COLO668 (cell line): ENCODE data around the gene ASPRV1.
"Not testable (repeated sequence)": the region's sequence is repeated elsewhere in the genome, so short reads cannot be mapped to it uniquely, and the experiment has no call there.

Source experiments
- DNase-seq: peaks from one replicate; lab custom pipeline; 2025; ENCODE audit not compliant: unreplicated experiment; lab: John Stamatoyannopoulos, UW

The ASPRV1 gene

DNA sequence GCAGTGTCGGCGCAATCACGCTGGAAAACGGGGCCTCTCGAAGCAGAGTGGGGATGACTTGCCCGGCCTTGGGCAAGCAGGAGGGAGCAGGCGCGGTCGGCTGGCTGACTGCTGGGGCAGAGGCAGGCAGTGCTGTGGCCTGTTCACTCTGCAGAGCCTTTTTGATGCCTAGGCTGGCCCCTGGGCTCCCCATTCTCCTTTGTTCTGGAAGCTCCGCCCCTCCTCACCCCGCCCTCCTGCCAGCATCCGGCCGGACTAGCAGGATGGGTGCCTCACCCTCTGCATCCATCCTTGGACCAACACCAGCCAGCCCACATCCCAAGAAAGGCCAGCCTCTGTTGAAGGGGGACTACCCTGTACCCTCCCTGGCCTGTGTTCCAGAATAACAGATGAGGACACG, at the start of gene ASPRV1:
TSS of gene ASPRV1 (minus strand) at position 136 of the 400 bp plus-strand sequence. CDS start 195 bp downstream, outside the sequence.
- no peak for DNase-seq

DNA sequence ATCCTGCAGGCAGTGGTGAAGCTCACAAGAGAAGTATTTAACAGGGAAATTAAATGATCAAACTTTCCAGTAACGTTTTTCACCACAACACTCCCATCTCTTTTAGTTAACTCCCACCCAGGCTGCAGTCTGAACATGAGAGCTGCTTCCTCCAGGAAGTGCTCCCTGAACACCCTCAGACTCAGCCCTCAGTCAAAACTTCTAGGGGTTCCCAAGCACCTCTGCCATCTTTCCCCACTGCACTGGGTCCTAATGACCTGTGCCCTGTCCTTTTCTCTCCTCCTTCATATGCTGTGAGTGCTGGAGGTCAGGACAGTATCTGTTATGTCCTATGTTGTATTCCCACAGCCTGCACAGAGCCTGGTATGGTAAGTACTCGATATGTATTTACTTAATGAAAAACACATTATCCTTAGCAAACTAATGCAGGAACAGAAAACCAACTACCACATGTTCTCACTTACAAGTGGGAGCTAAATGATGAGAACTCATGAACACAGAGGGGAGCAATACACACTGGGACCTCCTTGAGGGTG, 49.2 kb upstream of the ASPRV1 start:
- DNase-seq = no peak

DNA sequence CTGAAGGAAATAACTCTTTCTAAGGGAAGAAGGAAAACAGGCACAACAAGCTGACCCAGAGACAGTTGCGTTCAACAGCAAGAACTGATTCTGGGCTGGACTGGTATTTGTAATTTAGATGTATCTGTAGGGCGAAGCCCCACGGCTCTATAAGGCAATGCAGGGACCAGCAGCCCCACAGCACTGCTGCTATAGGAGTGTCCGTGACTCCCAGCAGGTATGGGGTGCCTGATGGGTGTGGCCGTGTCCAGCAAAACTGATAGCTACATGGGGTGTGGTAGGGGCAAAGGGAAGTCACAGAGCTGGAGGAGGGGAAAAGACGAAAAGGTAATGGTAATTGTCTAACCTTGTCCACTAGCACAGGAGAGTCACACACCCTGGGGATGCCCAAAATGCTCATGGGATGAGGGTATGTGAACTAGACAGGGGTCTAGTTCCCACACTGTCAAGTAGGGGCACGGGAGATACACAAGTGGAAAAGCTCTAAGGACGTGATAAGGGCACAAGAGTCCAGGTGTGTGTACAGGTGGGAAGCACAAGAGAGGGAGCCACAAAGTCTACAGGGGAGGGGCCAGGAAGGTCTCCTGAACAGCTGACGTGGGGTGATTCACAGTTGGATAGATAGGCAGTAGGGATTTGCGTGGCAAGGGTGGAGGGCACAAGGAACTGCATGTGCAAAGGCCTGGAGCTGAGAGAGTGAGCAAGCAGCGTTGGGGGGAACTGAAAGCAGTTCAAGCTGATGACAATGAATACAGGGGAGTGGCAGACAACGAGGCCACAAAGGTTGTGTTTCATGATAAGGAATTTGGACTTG, 48.5 kb upstream of the ASPRV1 start:
- no peak for DNase-seq

DNA sequence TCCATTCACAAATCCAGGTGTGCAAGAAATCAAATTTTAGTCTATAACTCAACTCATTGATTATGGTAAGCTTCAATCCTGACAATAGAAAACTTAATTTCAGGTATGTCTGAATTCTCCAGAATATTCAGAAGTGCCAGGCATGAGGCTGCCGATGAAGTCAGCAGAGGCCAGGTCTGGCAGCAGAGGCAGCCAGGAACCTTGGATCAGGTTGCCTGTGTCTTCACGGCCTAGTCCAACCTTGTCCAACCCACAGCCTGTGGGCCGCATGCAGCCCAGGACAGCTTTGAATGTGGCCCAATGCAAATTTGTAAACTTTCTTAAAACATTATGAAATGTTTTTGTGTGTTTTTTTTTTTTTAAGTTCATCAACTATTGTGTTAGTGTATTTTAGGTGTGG, 46.9 kb upstream of the ASPRV1 start:
- no peak for DNase-seq

DNA sequence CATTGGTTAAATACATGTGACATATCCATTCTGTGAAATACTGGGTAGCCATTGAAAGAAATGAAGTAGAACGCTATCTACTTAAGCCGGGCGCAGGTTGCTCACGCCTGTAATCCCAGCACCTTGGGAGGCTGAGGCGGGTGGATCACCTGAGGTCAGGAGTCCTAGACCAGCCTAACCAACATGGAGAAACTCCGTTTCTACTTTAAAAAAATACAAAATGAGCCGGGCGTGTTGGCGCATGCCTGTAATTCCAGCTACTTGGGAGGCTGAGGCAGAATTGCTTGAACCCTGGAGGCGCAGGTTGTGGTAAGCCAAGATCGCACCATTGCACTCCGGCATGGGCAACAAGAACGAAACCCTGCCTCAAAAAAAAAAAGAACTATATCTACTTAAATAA, 45.7 kb upstream of the ASPRV1 start:
- no peak for DNase-seq

DNA sequence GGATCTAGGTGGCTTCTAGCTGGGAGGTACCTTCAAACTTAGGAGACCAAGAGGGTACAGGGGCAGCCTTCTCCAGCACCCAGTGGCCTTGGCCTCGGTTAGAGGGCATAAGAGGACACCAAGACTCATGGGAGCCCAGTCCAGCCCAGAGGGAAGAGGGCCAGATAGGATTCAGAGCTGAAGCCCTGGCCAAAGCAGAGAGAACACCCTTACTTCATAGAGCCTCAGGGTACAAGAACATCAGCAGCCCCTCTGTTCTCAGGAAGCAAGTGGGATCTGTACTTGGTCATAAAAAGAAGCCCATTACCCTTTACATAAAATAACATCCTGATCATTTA, 45.0 kb upstream of the ASPRV1 start:
- no peak for DNase-seq

DNA sequence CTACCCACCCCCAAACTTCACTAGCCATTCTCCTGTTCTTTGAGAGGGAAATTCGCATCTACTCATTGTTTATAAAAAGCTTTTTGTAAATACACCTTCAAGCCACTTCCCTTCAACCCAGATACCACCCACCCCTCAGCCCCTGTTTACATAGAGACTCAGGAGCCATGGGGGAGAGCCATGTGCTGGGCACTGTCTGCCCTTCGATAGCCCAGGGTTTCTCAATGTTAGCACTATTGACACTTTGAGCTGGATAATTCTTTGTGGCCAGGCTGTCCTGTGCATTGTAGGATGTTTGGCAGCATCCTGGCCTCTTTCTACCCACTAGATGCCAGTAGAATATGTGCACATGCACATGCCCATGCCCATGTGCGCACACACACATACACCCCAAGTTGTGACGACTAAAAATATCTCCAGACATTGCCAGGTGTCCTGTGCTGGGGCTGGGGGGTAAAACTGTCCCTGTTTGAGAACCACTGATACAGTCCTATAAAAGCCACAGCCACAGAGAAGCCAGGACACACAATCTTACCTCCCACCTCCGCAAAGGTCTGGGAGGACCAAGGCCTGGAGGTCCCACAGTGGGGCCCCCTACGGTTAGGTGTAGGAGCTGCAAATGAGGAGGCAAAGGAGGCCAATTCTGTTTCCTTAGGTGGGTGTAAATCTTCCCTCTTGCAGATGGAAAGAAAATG, 44.5 kb upstream of the ASPRV1 start:
- DNase-seq = no peak

DNA sequence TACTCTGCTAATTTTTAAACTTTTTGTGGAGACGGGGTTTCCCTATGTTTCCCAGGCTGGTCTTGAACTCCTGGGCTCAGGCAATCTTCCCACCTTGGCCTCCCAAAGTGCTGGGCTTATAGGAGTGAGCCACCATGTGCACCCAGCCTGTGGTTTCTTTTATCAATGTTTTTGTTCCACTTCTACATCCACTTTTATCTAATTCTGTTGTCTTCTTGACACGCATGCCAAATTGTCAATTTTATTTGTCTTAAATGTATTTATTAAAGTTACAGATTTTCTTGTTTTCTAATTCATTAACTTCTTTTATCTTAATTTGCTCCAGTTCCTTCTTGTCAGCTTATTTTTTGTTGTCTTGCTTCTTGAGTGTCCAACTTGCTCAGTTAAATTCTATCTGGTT, 43.8 kb upstream of the ASPRV1 start:
- no peak for DNase-seq

DNA sequence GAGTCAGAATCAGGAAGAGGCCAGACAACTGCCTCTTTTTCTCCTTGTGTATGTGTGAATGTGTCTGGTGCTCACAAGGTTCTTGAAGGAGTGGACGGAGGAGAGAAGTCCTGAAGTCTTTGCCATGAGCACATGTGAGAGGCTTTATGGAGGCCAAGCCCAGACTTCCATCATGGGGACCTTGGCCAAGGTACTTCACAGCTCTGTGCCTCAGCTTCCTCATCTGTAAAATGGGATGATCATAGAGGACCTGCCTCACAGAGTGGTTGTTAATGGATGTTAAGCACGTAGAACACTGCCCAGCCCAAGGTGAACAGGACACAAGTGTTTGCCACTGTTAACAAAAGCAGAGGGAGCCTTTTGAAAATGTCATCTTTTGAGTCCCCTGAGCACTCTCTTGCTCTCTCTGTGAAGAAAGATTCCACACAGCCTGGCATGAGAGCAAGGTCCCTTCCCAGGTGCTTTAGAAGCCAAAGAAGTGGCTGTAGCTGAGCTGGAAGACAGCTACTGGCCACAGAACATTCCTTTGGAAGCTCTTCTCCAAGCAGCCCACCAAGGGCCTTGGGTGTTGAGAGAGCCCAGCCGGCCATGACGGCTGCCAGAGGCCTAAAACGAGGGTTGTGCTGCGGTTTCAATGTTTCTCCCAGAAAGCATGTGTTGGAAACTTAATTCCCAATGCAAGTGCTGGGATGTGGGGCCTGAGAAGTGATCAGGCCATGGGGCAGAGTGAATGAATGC, 41.8 kb upstream of the ASPRV1 start:
- no peak for DNase-seq

DNA sequence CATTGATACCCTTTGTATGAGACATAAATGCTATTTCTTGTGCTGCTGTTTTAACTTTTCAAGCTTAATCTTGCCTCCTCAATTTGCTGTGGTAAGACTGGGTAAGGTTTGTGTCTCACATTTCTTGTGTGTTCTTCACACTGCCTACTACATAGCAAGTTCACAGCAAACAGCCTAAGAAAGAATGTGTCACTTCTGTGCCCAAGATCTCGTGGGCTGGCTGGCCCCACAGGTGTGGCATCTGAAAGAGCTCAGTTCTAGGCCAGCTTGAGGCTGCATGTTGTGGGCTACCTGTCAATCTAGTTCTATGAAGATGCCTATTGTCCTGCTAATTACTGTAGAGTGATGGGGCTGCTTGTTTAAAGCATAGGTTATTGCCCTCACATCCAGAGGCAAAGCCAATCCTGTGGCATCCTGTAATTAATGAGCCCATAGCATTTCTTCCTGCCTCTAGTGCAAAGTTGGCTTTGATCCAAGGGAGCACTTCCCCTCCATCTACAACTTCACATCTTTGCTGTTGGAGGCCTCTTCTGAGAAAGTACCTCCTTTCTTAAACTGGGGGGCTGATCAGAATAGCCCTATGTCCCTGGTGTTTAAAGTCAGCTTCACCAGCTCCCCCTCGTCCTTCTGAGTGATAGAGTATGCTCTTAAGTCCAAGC, 40.9 kb upstream of the ASPRV1 start:
- DNase-seq = no peak

DNA sequence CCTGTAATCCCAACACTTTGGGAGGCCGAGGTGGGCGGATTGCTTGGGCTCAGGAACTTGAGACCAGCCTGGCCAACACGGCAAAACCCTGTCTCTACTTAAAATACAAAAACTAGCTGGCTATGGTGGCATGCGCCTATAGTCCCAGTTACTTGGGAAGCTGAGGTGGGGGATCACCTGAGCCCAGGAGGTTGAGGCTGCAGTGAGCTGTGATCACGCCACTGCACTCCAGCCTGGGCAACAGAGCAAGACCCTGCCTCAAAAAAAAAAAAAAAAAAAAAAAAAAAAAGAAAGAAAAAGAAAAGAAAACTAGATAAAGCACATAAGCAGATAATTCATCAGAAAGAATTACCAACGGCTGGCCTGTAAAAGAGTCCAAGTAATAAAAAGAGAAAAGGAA, 39.1 kb upstream of the ASPRV1 start:
- DNase-seq = not testable (repeated sequence)

DNA sequence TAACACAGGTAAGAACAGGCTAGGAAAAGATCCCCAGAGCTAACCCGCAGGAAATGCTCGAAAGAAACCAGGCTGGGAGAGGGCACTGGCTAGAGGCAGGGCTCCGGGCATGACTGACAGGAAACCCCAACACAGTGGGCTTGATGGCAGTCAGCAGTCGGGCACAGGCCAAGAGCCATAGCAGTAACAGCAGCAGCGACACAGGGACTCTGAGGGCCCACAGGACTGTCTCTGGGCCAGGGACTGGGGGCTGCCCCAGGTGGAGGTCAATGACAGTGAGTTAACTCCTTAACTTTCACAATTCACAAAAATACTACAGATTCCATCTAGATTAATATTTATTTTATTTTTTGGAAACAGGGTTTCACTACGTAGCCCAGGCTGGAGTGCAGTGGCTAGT, 37.3 kb upstream of the ASPRV1 start:
- DNase-seq = no peak

DNA sequence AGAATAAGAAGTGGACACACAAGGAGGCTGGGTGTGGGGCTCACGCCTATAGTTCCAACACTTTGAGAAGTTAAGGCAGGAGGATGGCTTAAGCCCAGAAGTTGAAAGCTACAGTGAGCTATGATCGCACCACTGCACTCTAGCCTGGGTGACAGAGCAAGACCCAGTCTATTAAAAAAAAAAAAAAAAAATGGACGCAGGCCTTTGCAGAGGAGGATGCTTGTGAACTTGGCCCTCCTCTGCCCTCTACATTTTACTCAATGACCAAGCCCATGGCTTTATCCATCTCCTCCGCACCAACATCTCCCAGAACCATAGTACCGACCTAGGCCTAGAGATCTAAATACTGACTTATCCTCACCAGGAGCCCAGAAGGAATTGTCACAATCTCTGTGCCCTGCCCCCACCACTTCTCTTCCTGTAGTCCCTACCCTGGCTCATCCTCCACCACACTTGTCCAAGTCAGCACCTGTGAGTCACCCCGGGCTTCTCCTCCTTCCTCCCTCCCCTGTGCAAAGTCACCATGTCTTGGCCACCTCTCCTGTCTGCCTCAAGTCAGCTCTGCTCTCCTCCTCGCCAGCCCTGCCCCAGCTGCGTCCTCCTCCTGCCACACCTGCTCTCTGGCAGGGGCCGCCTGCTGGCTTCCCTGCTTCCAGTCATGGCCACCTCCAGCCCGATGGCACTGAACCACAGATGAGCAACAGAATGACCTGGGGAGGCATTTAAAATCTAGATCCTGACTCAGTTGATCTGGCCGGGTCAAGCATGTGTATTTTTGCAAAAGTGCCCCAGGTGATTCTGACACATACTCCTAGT, 35.8 kb upstream of the ASPRV1 start:
- DNase-seq = no peak

DNA sequence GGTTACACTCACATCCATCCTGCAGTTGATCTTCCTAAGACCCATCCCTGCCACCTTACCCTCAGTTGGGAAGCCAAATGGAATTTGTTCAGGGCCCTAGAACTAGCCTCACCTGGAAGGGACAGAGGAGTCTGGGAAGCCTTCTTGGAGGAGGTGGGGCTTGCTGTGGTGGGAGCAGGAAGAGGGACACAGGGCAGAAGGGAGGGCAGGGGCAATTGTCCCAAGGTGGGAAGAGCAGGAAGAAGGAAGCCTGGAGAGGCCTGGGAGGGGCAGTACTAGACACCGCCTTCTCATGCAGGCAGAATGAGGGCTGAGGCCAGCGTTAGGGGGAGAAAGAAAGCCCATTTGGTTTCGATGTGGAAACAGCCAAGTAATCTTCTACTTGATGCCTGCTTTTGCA, 34.1 kb upstream of the ASPRV1 start:
- no peak for DNase-seq

DNA sequence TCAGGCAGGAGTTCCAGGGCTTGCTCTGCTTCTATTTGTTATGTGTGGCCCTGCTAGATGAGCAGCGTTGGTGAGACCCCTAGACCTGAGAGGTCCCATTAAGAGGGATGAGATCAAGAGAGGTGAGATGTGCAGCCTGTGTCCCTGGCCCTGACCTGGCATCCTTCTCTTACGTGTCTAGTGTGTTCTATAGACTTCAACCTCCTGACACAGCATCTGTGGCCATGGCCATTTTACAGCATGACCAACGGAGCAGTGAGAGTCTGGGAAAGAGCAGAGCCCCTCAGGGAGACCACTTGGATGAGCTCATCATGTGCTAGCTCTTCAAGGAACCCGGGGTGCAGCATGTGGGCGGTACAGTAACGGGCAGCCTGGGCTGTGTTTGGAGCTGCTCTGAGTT, 32.7 kb upstream of the ASPRV1 start:
- DNase-seq = no peak

DNA sequence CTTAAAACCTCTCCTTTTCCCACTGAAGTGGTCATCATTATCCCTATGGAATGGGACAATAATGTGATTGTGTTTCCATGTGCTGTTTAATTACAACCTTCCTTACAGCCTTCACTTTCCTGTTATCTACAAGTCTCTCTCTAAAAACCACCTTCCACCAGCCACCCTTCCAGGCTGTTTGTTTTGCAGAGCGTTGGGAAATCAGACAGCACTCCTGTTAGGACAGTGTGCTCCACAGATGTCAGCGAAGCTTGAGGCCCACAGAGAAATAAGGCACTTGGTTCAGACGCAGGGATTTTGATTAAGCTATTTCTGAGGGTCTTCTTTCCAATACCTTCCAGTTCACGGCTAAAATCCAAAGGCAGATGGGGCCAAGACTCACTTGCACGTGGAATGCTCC, 32.3 kb upstream of the ASPRV1 start:
- no peak for DNase-seq

DNA sequence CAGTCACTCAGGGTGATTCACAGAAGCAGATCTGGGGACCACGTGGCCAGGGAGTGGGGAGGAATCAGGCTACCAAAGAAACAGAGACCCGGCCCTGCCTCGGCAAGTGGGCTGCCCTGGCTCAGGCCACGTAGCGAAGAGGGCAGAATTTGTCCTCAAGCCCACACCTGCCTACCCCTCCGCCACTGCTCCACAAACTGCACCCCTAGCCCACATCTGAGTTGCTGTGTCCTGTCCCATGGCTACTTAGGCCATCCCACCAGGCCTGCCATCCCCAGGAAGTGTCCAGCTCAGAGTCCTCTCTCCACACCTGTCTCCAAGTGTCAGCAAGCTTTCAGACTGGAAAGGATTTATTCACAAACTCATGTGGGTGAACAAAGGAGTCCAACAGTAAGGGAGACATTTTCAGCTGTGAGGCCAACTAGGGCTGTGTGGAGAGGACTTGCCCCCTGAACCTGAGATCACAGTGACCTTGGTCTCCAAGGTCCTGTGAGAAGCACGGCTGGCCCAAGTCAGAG, 31.7 kb upstream of the ASPRV1 start:
- no peak for DNase-seq

DNA sequence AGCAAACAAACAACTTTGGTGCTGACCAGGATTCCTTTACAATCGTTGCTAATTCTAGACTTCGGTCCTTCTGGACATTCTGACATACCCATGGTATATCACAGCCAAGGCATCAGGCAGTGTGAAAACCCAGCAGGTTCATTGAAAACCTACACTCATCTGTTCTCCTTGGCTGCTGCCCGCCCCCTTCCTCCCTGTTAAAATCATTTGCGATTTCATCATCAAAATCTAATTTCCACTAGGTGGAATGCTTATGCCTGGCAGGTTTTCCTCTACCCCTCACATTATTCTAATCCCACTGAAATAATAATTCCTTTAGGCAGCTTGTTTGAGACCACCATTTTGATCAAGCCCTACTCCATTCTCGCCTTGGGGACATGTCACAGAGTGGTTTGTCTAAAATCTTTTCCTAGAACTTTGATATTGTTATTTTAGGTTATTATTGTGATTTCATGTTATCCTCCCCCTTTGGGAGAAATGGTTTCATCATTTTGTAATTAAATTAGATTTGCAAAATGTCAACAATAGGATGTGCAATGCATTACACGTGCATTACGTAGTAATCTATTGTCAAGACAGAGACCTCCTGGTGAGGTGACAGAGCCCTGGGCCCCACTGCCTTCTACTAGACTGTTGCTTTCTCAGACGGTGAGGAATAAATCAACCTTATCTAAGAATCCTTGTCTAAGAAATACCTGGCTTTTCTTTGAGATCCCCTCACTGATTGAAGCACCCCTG, 31.0 kb upstream of the ASPRV1 start:
- no peak for DNase-seq

DNA sequence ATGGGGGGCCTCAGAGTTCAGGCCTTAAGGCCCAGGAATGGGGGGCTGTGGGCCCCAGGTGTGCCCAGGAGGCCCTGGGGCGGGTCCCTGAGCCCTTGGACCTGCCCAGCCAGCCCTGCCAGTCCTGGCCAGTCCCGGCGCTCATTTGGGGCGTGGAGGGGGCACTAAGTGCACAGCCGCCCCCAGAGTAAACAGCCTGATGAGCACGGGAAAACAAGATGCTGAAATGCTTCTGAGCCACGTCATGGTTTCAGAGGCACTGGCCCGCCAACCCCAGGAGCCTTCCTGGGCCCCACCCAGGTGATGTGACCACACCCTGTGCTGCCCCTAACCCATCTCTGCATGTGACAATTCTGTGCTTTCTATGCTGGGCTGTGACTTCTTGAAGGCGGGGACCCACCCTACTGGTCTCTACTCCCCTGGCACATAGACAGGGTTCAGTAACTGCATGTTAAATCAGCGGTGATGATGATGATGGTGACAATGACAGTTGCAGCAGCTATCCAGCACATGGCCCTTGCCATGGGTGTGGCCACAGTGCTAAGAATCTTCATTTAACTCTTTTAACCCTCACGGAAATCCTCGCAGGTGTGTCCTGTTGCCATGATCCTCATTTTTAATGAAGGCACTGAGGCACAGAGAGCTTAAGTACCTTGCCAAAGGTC, 28.1 kb upstream of the ASPRV1 start:
- DNase-seq = no peak
